ENCODE results near the gene TUBGCP3.

The TUBGCP3 gene

DNA sequence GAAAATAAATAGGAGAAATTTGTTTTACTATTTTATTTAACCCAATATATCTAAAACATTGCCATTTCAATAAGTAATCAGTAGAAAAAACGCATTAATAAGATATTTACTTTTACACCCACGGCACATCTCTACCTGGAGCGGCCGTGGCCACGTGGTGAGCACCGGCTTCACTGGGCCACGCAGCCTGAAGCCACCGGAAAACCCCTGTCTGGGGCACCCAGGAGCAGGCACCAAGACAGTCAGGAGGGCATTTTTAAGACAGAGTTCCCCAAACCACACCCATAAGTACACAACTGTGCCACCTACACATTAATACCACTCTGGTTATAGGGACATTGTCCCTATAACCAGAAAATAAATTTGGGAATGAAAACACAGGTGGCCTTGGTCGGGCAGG lies 130.9 kb downstream of the TUBGCP3 start:
- TF ChIP-seq, protein P1, sequence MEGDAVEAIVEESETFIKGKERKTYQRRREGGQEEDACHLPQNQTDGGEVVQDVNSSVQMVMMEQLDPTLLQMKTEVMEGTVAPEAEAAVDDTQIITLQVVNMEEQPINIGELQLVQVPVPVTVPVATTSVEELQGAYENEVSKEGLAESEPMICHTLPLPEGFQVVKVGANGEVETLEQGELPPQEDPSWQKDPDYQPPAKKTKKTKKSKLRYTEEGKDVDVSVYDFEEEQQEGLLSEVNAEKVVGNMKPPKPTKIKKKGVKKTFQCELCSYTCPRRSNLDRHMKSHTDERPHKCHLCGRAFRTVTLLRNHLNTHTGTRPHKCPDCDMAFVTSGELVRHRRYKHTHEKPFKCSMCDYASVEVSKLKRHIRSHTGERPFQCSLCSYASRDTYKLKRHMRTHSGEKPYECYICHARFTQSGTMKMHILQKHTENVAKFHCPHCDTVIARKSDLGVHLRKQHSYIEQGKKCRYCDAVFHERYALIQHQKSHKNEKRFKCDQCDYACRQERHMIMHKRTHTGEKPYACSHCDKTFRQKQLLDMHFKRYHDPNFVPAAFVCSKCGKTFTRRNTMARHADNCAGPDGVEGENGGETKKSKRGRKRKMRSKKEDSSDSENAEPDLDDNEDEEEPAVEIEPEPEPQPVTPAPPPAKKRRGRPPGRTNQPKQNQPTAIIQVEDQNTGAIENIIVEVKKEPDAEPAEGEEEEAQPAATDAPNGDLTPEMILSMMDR (conservative IDR thresholded peaks at IDR 0.05; ENCODE audit: low read length), result no peak
- H3K4me3 ChIP-seq (ENCODE audit: low read length), result no peak overlapping the region
- no peak for DNase-seq (ENCODE audit: low read depth)

DNA sequence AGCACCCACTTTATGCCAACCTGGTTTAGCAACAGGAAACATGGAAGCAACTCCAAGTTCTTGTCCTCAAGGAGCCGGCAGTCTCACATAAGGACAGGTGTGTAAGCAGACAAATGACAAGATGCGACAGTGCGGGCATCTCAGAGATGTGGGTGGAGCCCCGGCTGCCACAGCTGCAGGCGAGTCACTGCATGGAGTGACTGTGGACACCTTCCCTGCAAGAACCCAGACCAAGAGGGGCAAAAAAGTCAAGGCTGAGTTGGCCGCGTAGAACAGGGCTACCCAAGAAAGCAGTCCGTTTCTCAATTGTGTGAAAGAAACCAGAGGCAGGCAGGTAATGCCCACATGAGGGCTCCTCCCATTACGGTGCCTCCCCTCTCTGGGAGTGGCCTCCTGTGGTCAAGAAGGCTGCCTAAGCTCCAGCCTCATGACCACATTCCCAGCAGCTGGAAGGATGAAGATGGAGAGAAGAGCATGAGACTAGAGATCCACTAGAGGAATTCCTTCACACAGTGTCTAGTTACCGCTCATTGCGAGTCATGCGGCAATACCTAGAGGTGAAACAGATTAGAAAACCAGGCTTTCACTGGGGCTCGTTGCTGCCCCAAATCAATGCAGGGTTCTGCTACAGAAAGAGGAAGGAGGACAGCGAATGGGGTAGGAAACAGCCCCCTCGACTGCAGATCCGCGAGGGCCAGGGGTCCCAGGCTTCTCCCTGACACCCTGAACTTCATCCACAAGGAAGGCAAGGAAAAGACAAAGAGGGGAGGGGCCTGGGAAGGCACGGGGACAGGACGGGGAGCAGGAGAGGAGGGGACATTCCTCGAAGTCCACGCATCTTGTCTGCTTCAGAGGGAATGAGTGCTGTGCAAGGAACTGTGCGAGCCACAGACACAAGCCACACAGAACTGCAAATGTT lies 131.6 kb downstream of the TUBGCP3 start:
- no peak overlapping the region for H3K4me3 ChIP-seq (ENCODE audit: low read length)
- TF ChIP-seq, protein P1 (conservative IDR thresholded peaks at IDR 0.05; ENCODE audit: low read length), result no peak
- no peak for DNase-seq (ENCODE audit: low read depth)

DNA sequence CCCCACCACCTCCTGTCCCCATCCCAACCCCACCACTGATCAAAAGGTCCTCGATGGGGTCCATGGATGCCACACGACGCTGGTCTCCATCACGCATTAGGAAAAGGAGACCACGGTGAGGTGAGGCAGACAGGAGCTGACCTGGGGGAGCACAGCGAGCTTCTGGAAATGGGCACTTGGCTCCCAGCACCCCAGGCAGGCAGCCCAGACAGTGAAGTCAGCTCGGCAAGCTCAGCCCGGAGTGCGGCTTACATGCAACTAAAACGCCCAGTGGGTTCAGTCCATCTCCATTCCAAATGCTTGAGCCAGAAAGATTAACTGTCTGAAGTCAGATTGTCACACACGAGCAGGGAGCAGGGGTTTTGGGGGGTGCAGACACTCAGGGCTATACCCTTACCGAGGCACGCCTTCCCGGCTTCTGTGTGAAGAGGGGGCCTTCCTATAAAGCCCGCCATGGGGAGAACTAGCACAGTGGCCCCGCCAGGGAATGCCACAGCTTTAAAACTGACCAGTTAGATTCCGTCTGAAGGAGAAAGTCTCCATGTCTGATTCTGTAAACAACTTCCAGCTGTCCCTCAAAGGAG lies 132.4 kb downstream of the TUBGCP3 start:
- TF ChIP-seq, protein P1 (conservative IDR thresholded peaks at IDR 0.05; ENCODE audit: low read length), result no peak
- no peak overlapping the region for H3K4me3 ChIP-seq (ENCODE audit: low read length)
- DNase-seq (ENCODE audit: low read depth), result no peak

DNA sequence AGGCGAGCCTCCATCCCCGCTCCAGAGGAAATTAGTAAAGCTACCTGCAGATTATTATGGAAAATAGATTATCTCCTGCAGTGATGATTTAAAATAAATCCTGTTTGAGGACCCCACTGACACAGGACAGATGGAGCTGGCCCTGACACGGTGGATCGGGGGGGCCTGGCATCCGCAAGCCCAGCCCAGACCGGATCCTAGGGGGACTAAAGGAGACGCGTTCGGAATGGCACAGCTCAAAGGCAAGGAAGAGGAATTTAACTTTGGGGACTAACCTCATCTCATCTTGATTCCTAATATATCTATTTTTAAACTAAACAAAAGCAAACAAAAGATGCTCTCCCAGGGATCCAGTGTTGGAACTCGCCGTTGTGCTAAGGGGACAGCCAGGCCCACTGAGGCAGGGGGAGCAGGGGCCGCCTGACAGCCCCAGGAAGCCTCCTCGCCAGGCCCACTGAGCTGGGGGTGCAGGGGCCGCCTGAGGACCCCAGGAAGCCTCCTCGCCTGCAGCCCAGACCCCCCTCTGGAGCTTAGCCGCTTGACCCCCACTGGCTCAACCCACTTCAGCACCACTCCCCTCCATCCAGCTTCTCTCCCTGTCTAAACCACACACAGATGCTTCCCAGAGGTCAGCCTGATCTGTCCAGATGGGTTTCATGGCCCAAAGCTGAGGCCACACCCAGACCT lies 133.2 kb downstream of the TUBGCP3 start:
- DNase-seq (ENCODE audit: low read depth), result no peak
- TF ChIP-seq, protein P1 (conservative IDR thresholded peaks at IDR 0.05; ENCODE audit: low read length), result no peak
- no peak overlapping the region for H3K4me3 ChIP-seq (ENCODE audit: low read length)

DNA sequence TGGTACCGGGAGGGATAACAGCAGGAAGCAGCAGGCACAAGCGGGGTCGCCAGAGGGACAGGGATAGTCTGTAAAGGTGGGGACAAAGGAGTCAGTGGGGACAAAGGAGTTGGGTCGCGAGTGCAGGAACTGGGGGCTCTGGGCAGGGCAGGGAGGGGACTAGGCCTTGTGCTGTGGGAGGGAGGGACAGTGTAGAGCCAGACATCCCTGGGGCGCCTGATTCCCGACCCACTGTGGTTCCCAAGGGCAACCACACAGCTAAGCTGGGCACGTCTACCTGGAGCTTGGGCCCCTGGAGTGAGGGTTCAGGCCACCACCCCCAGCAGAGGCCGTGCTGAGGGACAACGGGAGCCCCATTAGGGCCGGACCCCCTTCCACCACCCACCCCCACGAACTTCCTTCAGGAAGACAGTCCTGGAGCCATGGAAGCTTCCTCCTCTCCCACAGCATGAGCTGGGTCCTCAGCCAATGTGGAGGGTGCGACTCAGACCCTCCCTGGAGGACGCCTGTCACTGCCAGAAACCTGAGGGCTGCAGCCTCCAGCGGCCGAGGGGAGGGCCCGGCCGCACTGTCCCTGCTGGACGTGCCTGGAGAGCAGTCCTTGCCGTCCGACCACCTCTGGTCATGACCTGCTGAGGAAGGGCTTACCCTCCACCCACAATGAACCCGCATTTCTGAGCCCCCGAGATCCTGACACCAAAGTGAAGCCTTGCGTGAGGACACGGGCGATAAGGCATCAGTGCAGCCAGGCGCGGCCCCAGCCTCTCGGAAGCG lies 133.9 kb downstream of the TUBGCP3 start:
- no peak overlapping the region for H3K4me3 ChIP-seq (ENCODE audit: low read length)
- TF ChIP-seq, protein P1 (conservative IDR thresholded peaks at IDR 0.05; ENCODE audit: low read length), result no peak
- no peak for DNase-seq (ENCODE audit: low read depth)

DNA sequence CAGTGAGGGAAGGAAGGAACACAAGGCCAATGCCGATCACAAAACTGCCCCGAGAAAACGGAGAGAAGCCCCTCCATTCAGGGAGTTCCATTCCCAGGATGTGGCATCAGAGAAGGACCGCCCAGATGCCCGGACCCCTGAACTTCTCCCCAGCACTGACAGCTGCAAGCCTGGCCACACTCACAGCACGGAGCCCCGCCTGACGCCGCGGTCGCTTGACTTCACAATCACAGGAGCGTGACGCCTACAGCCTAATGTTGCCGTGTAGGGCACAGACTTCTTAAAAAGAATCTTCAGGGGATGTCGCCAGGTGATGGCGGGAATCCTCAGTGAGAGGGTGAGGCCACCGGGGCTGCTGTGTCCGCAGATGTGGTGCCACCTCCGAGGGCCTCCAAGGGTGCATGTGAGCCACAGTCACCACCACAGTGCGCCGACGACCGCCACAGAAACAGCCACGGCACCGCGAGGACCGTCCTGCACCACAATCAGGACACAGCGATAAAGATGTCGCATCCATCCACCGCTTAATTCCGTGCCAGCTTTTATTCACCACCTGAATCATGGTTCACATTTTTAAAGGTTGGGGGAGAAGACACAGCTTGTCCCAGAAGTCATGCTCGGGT lies 134.6 kb downstream of the TUBGCP3 start:
- no peak for DNase-seq (ENCODE audit: low read depth)
- TF ChIP-seq, protein P1 (conservative IDR thresholded peaks at IDR 0.05; ENCODE audit: low read length), result no peak
- no peak overlapping the region for H3K4me3 ChIP-seq (ENCODE audit: low read length)
